Measurements from ENCODE around the gene PHKG2. TPM values are rescaled to one million over a fixed set of nuclear protein-coding genes. Genes with fewer than 3 reads are reported as not detected.

PHKG2 gene
- total RNA-seq, 3 donors from 2014 or later = 32.1 to 37.6 (median 33.0) TPM

DNA sequence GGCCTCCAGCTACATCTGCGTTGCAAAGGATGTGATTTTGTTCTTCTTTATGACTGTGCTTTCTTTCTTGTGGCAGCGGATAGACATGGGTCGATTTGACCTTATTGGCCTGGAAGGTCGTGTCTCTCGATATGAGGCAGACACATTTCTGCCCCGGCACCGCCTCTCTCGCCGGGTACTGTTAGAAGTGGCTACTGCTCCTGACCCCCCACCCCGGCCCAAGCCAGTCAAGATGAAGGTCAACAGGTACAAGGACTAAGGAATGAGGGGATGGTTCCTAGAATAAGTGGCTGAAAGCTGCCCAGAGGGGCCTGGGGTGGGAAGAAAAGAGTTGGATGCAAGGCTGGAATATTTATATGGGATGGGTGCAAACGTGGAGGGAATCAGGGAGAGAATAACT, 28.1 kb upstream of the PHKG2 start:
- no peak for DNase-seq
- Histone ChIP-seq H3K36me3 (ENCODE audit: low read depth) (peaks cover 41% of the 10 kb centered on the region), H3K4me1 (ENCODE audit: low read depth) (peaks cover 10% of the 10 kb centered on the region), H3K9me3 (no peaks in the 10 kb centered on the region), H3K4me3 (no peak overlapping the region)
- ATAC-seq = no peak
- intact Hi-C loops (cut with DNase I, micrococcal nuclease) = no loop called here
- TF ChIP-seq, protein P1, sequence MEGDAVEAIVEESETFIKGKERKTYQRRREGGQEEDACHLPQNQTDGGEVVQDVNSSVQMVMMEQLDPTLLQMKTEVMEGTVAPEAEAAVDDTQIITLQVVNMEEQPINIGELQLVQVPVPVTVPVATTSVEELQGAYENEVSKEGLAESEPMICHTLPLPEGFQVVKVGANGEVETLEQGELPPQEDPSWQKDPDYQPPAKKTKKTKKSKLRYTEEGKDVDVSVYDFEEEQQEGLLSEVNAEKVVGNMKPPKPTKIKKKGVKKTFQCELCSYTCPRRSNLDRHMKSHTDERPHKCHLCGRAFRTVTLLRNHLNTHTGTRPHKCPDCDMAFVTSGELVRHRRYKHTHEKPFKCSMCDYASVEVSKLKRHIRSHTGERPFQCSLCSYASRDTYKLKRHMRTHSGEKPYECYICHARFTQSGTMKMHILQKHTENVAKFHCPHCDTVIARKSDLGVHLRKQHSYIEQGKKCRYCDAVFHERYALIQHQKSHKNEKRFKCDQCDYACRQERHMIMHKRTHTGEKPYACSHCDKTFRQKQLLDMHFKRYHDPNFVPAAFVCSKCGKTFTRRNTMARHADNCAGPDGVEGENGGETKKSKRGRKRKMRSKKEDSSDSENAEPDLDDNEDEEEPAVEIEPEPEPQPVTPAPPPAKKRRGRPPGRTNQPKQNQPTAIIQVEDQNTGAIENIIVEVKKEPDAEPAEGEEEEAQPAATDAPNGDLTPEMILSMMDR (IDR thresholded peaks at IDR 0.05) = no peak

DNA sequence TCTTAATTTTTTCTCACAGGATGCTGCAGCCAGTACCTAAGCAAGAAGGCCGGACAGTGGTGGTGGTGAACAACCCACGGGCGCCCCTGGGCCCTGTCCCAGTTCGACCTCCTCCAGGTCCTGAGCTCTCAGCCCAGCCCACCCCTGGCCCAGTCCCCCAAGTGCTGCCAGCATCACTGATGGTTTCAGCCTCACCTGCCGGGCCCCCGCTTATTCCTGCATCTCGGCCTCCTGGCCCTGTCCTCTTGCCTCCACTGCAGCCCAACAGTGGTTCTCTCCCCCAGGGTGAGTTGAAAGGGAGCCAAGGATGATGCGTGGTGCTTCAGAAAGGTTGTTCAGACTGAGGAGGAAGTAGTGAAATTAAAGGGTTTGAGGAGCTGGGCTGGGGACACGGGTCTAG, 27.5 kb upstream of the PHKG2 start:
- ATAC-seq (no peak), DNase-seq (no peak)
- peaks cover 37% of the 10 kb centered on the region for H3K36me3 ChIP-seq (ENCODE audit: low read depth)
- TF ChIP-seq, protein P1 (IDR thresholded peaks at IDR 0.05) = no peak
- intact Hi-C loops (cut with DNase I, micrococcal nuclease) = no loop called here
- no peaks in the 10 kb centered on the region for H3K9me3 ChIP-seq
- H3K4me3 ChIP-seq = no peak overlapping the region
- H3K4me1 ChIP-seq (ENCODE audit: low read depth) = peaks cover 14% of the 10 kb centered on the region

DNA sequence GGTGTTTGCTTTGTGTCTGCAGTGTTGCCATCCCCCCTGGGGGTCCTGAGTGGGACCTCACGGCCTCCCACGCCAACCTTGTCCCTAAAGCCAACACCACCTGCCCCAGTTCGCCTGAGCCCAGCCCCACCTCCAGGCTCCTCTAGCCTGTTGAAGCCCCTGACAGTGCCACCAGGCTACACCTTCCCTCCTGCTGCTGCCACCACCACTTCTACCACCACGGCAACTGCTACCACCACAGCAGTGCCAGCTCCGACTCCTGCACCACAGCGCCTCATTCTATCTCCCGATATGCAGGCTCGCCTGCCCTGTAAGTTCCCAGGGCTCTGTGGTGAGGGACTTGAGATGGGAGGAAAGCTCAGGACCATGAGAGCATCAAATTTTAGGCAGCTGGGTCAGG, 27.1 kb upstream of the PHKG2 start:
- intact Hi-C loops (cut with DNase I, micrococcal nuclease) = no loop called here
- Histone ChIP-seq H3K4me3 (no peak overlapping the region), H3K36me3 (ENCODE audit: low read depth) (peaks cover 37% of the 10 kb centered on the region), H3K9me3 (no peaks in the 10 kb centered on the region), H3K4me1 (ENCODE audit: low read depth) (peaks cover 18% of the 10 kb centered on the region)
- TF ChIP-seq, protein P1 (IDR thresholded peaks at IDR 0.05) = no peak
- DNase-seq (no peak), ATAC-seq (no peak)

DNA sequence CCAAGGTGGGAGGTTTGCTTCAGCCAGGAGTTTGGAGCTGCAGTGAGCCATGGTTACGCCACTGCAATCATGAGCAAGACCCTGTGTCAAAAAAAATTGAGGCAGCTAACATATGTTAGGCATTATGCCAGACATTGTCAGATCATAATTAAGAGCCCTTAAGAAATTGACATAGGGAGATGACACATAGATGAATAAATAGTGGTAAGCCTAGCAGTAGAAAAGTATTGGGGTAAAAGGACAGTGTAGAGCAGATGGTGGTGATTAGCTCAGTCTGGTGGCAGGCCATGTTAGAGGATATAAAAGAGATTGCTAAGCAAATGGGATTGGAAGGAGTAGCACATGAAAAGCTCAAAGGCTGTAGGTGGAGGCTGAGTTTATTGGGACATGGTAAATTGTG, 26.6 kb upstream of the PHKG2 start:
- peaks cover 36% of the 10 kb centered on the region for H3K36me3 ChIP-seq (ENCODE audit: low read depth)
- DNase-seq (no peak), ATAC-seq (peak; percentile 8)
- peaks cover 21% of the 10 kb centered on the region for H3K4me1 ChIP-seq (ENCODE audit: low read depth)
- intact Hi-C loops (cut with DNase I, micrococcal nuclease) = no loop called here
- no peaks in the 10 kb centered on the region for H3K9me3 ChIP-seq
- H3K4me3 ChIP-seq = no peak overlapping the region
- TF ChIP-seq, protein P1 (IDR thresholded peaks at IDR 0.05) = no peak

DNA sequence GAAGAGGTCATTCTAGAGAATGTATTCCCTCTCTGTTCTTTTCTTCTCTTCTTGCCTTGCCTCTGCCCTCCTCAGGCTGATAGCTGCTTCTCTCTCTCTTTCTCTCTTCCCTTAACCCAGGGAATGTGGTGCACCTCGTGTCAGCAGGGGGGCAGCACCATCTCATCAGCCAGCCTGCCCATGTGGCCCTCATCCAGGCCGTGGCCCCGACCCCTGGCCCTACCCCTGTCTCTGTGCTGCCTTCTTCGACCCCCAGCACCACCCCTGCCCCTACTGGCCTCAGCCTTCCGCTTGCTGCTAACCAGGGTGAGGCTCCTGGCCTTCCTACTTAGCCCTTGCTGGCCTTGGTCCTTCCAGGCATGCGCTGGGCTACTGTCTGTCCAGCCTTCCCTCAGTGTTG, 25.8 kb upstream of the PHKG2 start:
- Histone ChIP-seq H3K4me3 (no peak overlapping the region), H3K9me3 (no peaks in the 10 kb centered on the region), H3K36me3 (ENCODE audit: low read depth) (peaks cover 28% of the 10 kb centered on the region), H3K4me1 (ENCODE audit: low read depth) (peaks cover 22% of the 10 kb centered on the region)
- ATAC-seq (no peak), DNase-seq (no peak)
- intact Hi-C loops (cut with DNase I, micrococcal nuclease) = no loop called here
- TF ChIP-seq, protein P1 (IDR thresholded peaks at IDR 0.05) = no peak

DNA sequence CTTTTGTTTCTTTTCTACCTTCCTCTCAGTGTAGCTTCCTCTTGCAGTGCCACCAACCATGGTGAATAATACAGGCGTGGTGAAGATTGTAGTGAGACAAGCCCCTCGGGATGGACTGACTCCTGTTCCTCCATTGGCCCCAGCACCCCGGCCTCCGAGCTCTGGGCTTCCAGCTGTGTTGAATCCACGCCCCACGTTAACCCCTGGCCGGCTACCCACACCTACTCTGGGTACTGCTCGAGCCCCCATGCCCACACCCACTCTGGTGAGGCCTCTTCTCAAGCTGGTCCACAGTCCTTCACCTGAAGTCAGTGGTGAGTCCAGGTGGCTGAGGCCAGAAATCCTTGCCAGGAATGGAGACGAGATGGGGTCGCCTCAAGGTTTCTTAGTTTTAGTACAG, 25.3 kb upstream of the PHKG2 start:
- TF ChIP-seq, protein P1 (IDR thresholded peaks at IDR 0.05) = no peak
- intact Hi-C loops (cut with DNase I, micrococcal nuclease) = no loop called here
- Histone ChIP-seq H3K4me3 (no peak overlapping the region), H3K36me3 (ENCODE audit: low read depth) (peaks cover 28% of the 10 kb centered on the region), H3K4me1 (ENCODE audit: low read depth) (peaks cover 22% of the 10 kb centered on the region), H3K9me3 (no peaks in the 10 kb centered on the region)
- no peak for ATAC-seq
- DNase-seq = no peak
